Left ventricle myocardium inferior (tissue), 1 donor: Measurements from ENCODE around the gene CDH12. TPM values are rescaled to one million over a fixed set of nuclear protein-coding genes. Genes with fewer than 3 reads are reported as not detected.

Experiments
- DNase-seq: peaks from one replicate; pipeline ENCODE4 v3.0.0-alpha.2; 2020
- H3K27ac ChIP-seq: fragments of 200-600 bp; replicated peaks from 2 replicates; pipeline ENCODE4 v1.8.0; 2021
- H3K27me3 ChIP-seq: fragments of 200-600 bp; 2 replicates; pipeline ENCODE4 v1.8.0; 2021; ENCODE audit warnings: low read depth
- H3K36me3 ChIP-seq: fragments of 200-600 bp; 2 replicates; pipeline ENCODE4 v1.8.0; 2021
- H3K4me1 ChIP-seq: fragments of 200-600 bp; 2 replicates; pipeline ENCODE4 v1.8.0; 2021
- H3K4me3 ChIP-seq: fragments of 200-600 bp; 2 replicates; pipeline ENCODE4 v1.8.0; 2021; ENCODE audit warnings: mild to moderate bottlenecking, moderate library complexity
- H3K9me3 ChIP-seq: fragments of 200-600 bp; replicated peaks from 2 replicates; pipeline ENCODE4 v1.8.0; 2021
- CTCF ChIP-seq: fragments of 200-600 bp; IDR thresholded peaks from 2 replicates; pipeline ENCODE4 v1.8.0; 2021; ENCODE audit warnings: antibody characterized with exemption, mild to moderate bottlenecking, borderline replicate concordance
- intact Hi-C: fragments of 100-400 bp; cut with micrococcal nuclease; formaldehyde crosslinking; loops from one replicate; pipeline ENCODE4 v1.11.0; 2022
- long read RNA-seq: library from polyadenylated mRNA; unstranded; transcript quantifications from one replicate; pipeline ENCODE4 v2.0.0, GENCODE V29; 2021
- total RNA-seq: library from RNA; stranded (reverse); fragmentation: NEBNext Ultra II Directional; extraction: Animal tissue kit (Norgen Biotek cat#: 25700); gene quantifications from one replicate; pipeline ENCODE4 v1.2.1, GENCODE V29; 2021
- donor health status: DM: no; HTN: yes; CAD: no; lungs with severe emphysema.

The CDH12 gene
- total RNA-seq: not detected
- long read RNA-seq: 0 reads

- Histone ChIP-seq H3K27me3 (peaks cover 56% of the 10 kb centered on the region), H3K36me3 (no peaks in the 10 kb centered on the region), H3K9me3 (no peaks in the 10 kb centered on the region), H3K27ac (no peak within 1 kb of the TSS), H3K4me3 (peak within 1 kb of the TSS; percentile 53), H3K4me1 (peaks cover 9% of the 10 kb centered on the region)
- DNase-seq: no peak
- no peak for TF ChIP-seq CTCF
- intact Hi-C loops: no loop called here
Measured at GRCh38 chr5:22852807-22853660, at the start of gene CDH12. Gene CDH12 (minus strand): TSS chr5:22853344.

- H3K4me1 ChIP-seq: no peaks in the 10 kb centered on the region
- H3K36me3 ChIP-seq: no peaks in the 10 kb centered on the region
- peaks cover 9% of the 10 kb centered on the region for H3K9me3 ChIP-seq
- intact Hi-C loops: no loop called here
- H3K4me3 ChIP-seq: no peak overlapping the region
- no peak for DNase-seq
- H3K27me3 ChIP-seq: no peaks in the 10 kb centered on the region
- H3K27ac ChIP-seq: no peak overlapping the region
- no peak for TF ChIP-seq CTCF
Measured at GRCh38 chr5:22901885-22902284, 48.7 kb upstream of the CDH12 start.

- intact Hi-C loops: no loop called here
- Histone ChIP-seq H3K4me1 (no peaks in the 10 kb centered on the region), H3K27ac (no peak overlapping the region), H3K36me3 (no peaks in the 10 kb centered on the region), H3K4me3 (no peak overlapping the region), H3K27me3 (no peaks in the 10 kb centered on the region), H3K9me3 (peaks cover 9% of the 10 kb centered on the region)
- no peak for DNase-seq
- no peak for TF ChIP-seq CTCF
Measured at GRCh38 chr5:22900801-22901310, 47.7 kb upstream of the CDH12 start.

- intact Hi-C loops: no loop called here
- H3K27ac ChIP-seq: no peak overlapping the region
- no peaks in the 10 kb centered on the region for H3K36me3 ChIP-seq
- H3K4me3 ChIP-seq: no peak overlapping the region
- no peak for DNase-seq
- H3K27me3 ChIP-seq: no peaks in the 10 kb centered on the region
- H3K4me1 ChIP-seq: no peaks in the 10 kb centered on the region
- H3K9me3 ChIP-seq: peaks cover 9% of the 10 kb centered on the region
- TF ChIP-seq CTCF: no peak
Measured at GRCh38 chr5:22899341-22899740, 46.2 kb upstream of the CDH12 start.

GRCh38 chr5:22896152-22896551, 43.0 kb upstream of the CDH12 start:
- intact Hi-C loops: no loop called here
- no peak for TF ChIP-seq CTCF

More at GRCh38 chr5:22896152-22896551, 43.0 kb upstream of the CDH12 start:
- H3K9me3 ChIP-seq: peaks cover 5% of the 10 kb centered on the region
- H3K27me3 ChIP-seq: no peaks in the 10 kb centered on the region
- no peak for DNase-seq
- H3K27ac ChIP-seq: no peak overlapping the region
- H3K4me1 ChIP-seq: no peaks in the 10 kb centered on the region
- no peaks in the 10 kb centered on the region for H3K36me3 ChIP-seq
- H3K4me3 ChIP-seq: no peak overlapping the region
